Pancreas (tissue), 10 donors: ENCODE results near the gene FAM53B. TPM values are rescaled to one million over a fixed set of nuclear protein-coding genes. Genes with fewer than 3 reads are reported as not detected.

Source experiments
- ATAC-seq, 4 donors: fragments of 200-7000 bp; cut with Tn5 transposase; one replicate each; pipeline versions ENCODE4 v1.8.0 to v1.9.1; 2020; ENCODE audit warnings: mild to moderate bottlenecking in 4 of 4, moderate library complexity in 4 of 4
- DNase-seq, 6 donors: peaks; one replicate each; pipeline ENCODE4 v3.0.0-alpha.2; 2020
- FAIRE-seq: peaks from 2 replicates; lab custom pipeline; 2012; peaks lifted over from hg19 to GRCh38; lab: Jason Lieb, UNC
- H3K27ac ChIP-seq, 4 donors: fragments of 200-600 bp; sonication (generic); 1 replicate in 3 of 4; 2 replicates in 1 of 4; pipeline versions ENCODE4 v1.5.0 to v1.8.0; 2020
- H3K27me3 ChIP-seq, 4 donors: fragments of 200-600 bp; one replicate each; pipeline ENCODE4 v1.8.0; 2021
- H3K36me3 ChIP-seq, 3 donors: fragments of 200-600 bp; sonication (generic) in 1 of 3; one replicate each; pipeline versions ENCODE4 v1.5.0 to v1.8.0; 2020 to 2021
- H3K4me1 ChIP-seq, 3 donors: fragments of 200-600 bp; one replicate each; pipeline ENCODE4 v1.8.0; 2021
- H3K4me3 ChIP-seq, 4 donors: fragments of 200-600 bp; sonication (generic) in 2 of 4; one replicate each; pipeline versions ENCODE4 v1.5.0 to v1.8.0; 2020 to 2021
- H3K9me3 ChIP-seq, 4 donors: fragments of 200-600 bp; one replicate each; pipeline ENCODE4 v1.8.0; 2021
- CTCF ChIP-seq, 4 donors: fragments of 200-600 bp; sonication (generic) in 3 of 4; IDR thresholded peaks; one replicate each; pipeline versions ENCODE4 v1.5.0 to v1.8.0; 2021; ENCODE audit warnings: antibody characterized with exemption in 4 of 4
- WGBS, 2 donors: extraction: QIAGEN DNeasy Blood & Tissue Kit; methylation state at CpG; one replicate each; pipeline ENCODE4 v1.1.7; 2013; 5-methylcytosine and 5-hydroxymethylcytosine counted together
- intact Hi-C, 3 donors: fragments of 100-400 bp; cut with DNase I; formaldehyde crosslinking; loops; one replicate each; pipeline versions ENCODE4 v1.11.1 to v1.14.2; 2022
- polyA plus RNA-seq, 2 donors: library from polyadenylated mRNA; stranded (reverse); fragments of 200-250 nt; gene quantifications; one replicate each; pipeline ENCODE4 v1.2.3, GENCODE V29; 2013
- total RNA-seq, 6 donors: library from RNA; stranded (reverse); fragmentation: NEBNext Ultra II Directional in 4 of 6; extraction: Animal tissue kit (Norgen Biotek cat#: 25700) in 4 of 6; gene quantifications; one replicate each; pipeline versions ENCODE4 v1.2.1 to v1.2.4, GENCODE V29; 2021 to 2023
- donor health status: healthy with polysubstance abuse.
- donor health status: DM: no; HTN: no; CAD: no; lungs with moderate emphysema.
- donor health status: DM: no; HTN: no; CAD: no.
- donor health status: control.
- donor health status: control.
- donor health status: Bipolar disorder and iron deficiency.
- donor health status: DM: yes; HTN: yes; CAD: no.
- donor health status: DM: no; HTN: no; CAD: no.
- donor health status: DM: no; HTN: no; CAD: no.
- donor health status: DM: yes; HTN: yes; CAD: no.

The FAM53B gene
- total and polyA plus RNA-seq, 8 donors = 5.3 to 16.4 (median 8.5) TPM

- TF ChIP-seq CTCF (IDR thresholded peaks at IDR 0.05) = no peak
- H3K4me3 ChIP-seq = no peak overlapping the region
- H3K9me3 ChIP-seq = no peaks in the 10 kb centered on the region
- peaks cover 30 to 40% (median 30%) of the 10 kb centered on the region in 3 donors for H3K4me1 ChIP-seq
- no peaks in the 10 kb centered on the region for H3K27me3 ChIP-seq
- no peak overlapping the region for H3K27ac ChIP-seq
- ATAC-seq (no peak), FAIRE-seq (no peak), DNase-seq (peak in 1 of 6 donors; percentile 24)
- 93 to 96% methylated on average over 18 of the region's 18 CpGs for WGBS, 2 donors
- H3K36me3 ChIP-seq = no peaks in the 10 kb centered on the region
- intact Hi-C loops = no loop called here
Observed at GRCh38 chr10:124698545-124699469, 45.4 kb downstream of the FAM53B start.

GRCh38 chr10:124697837-124698544 lies 46.2 kb downstream of the FAM53B start:
- Histone ChIP-seq H3K9me3 (no peaks in the 10 kb centered on the region), H3K27ac (no peak overlapping the region), H3K27me3 (no peaks in the 10 kb centered on the region), H3K36me3 (no peaks in the 10 kb centered on the region), H3K4me3 (no peak overlapping the region), H3K4me1 (peaks cover 22 to 35% (median 22%) of the 10 kb centered on the region in 3 donors)
- FAIRE-seq = no peak
- DNase-seq = peak in 1 of 6 donors; percentile 48
- no peak for ATAC-seq
- no peak for TF ChIP-seq CTCF (IDR thresholded peaks at IDR 0.05)
- WGBS, 2 donors = 86 to 90% methylated on average over 13 of the region's 13 CpGs
- intact Hi-C loops = no loop called here

- DNase-seq = no peak
- no peak for FAIRE-seq
- Histone ChIP-seq H3K4me3 (no peak overlapping the region), H3K27ac (no peak overlapping the region), H3K36me3 (no peaks in the 10 kb centered on the region), H3K4me1 (peaks cover 19 to 29% (median 19%) of the 10 kb centered on the region in 3 donors), H3K9me3 (no peaks in the 10 kb centered on the region), H3K27me3 (no peaks in the 10 kb centered on the region)
- no peak for TF ChIP-seq CTCF (IDR thresholded peaks at IDR 0.05)
- no peak for ATAC-seq
- WGBS, 2 donors = 94 to 98% methylated on average over 8 of the region's 8 CpGs
- intact Hi-C loops = no loop called here
Observed at GRCh38 chr10:124697443-124697836, 46.7 kb downstream of the FAM53B start.

GRCh38 chr10:124696446-124697392 lies 47.5 kb downstream of the FAM53B start:
- DNase-seq = peak in 1 of 6 donors; percentile 26
- Histone ChIP-seq H3K27ac (no peak overlapping the region), H3K27me3 (no peaks in the 10 kb centered on the region), H3K4me3 (no peak overlapping the region), H3K36me3 (no peaks in the 10 kb centered on the region), H3K4me1 (peaks cover 11 to 22% (median 12%) of the 10 kb centered on the region in 3 donors), H3K9me3 (no peaks in the 10 kb centered on the region)
- no peak for ATAC-seq
- FAIRE-seq = no peak
- no peak for TF ChIP-seq CTCF (IDR thresholded peaks at IDR 0.05)
- WGBS, 2 donors = 91 to 92% methylated on average over 19 of the region's 19 CpGs
- intact Hi-C loops = no loop called here
